DMS153 treated with DMSO at 0.1 percent for 48 hours (cell line): Measurements from ENCODE around the gene SCGB1C1.
"Not testable (repeated sequence)": the region's sequence is repeated elsewhere in the genome, so short reads cannot be mapped to it uniquely, and the experiment has no call there.

ENCODE experiments used
- DNase-seq: peaks from one replicate; lab custom pipeline; 2025; ENCODE audit not compliant: unreplicated experiment; lab: John Stamatoyannopoulos, UW

SCGB1C1 gene

GRCh38 chr11:192674-193128 is at the start of gene SCGB1C1:
TSS of gene SCGB1C1 (plus strand) at chr11:193078. CDS start at chr11:193100, 22 bp downstream.
- not testable (repeated sequence) for DNase-seq

- DNase-seq = not testable (repeated sequence)
Measured at GRCh38 chr11:180242-180641, 12.6 kb upstream of the SCGB1C1 start.

- DNase-seq = not testable (repeated sequence)
Measured at GRCh38 chr11:189200-189783, 3.6 kb upstream of the SCGB1C1 start.

GRCh38 chr11:189843-190311 is 3.0 kb upstream of the SCGB1C1 start:
- DNase-seq = not testable (repeated sequence)

- not testable (repeated sequence) for DNase-seq
Measured at GRCh38 chr11:190546-190945, 2.3 kb upstream of the SCGB1C1 start.

- DNase-seq = not testable (repeated sequence)
Measured at GRCh38 chr11:191490-192478, 1.1 kb upstream of the SCGB1C1 start.

- not testable (repeated sequence) for DNase-seq
Measured at GRCh38 chr11:193481-193880, 603 bp downstream of the SCGB1C1 start.

GRCh38 chr11:196786-197731 is 4.2 kb downstream of the SCGB1C1 start:
- no peak for DNase-seq

- DNase-seq = no peak
Measured at GRCh38 chr11:197741-198235, 4.9 kb downstream of the SCGB1C1 start.

- DNase-seq = no peak
Measured at GRCh38 chr11:198236-198806, 5.4 kb downstream of the SCGB1C1 start.

- no peak for DNase-seq
Measured at GRCh38 chr11:199004-199581, 6.2 kb downstream of the SCGB1C1 start.

GRCh38 chr11:199782-200181 is 6.9 kb downstream of the SCGB1C1 start:
- DNase-seq = no peak

- no peak for DNase-seq
Measured at GRCh38 chr11:200224-201003, 7.5 kb downstream of the SCGB1C1 start.

- DNase-seq = no peak
Measured at GRCh38 chr11:201966-202365, 9.1 kb downstream of the SCGB1C1 start.

GRCh38 chr11:202490-202889 is 9.6 kb downstream of the SCGB1C1 start:
- no peak for DNase-seq

- no peak for DNase-seq
Measured at GRCh38 chr11:203056-203944, 10.4 kb downstream of the SCGB1C1 start.

- DNase-seq = no peak
Measured at GRCh38 chr11:203945-204586, 11.2 kb downstream of the SCGB1C1 start.
